Measurements from ENCODE around the gene ZNF578. TPM values are rescaled to one million over a fixed set of nuclear protein-coding genes. Genes with fewer than 3 reads are reported as not detected.
"Not testable (repeated sequence)": the region's sequence is repeated elsewhere in the genome, so short reads cannot be mapped to it uniquely, and the experiment has no call there.

Gene ZNF578
- total RNA-seq, 1 donor from 2014 or later = not detected

DNA sequence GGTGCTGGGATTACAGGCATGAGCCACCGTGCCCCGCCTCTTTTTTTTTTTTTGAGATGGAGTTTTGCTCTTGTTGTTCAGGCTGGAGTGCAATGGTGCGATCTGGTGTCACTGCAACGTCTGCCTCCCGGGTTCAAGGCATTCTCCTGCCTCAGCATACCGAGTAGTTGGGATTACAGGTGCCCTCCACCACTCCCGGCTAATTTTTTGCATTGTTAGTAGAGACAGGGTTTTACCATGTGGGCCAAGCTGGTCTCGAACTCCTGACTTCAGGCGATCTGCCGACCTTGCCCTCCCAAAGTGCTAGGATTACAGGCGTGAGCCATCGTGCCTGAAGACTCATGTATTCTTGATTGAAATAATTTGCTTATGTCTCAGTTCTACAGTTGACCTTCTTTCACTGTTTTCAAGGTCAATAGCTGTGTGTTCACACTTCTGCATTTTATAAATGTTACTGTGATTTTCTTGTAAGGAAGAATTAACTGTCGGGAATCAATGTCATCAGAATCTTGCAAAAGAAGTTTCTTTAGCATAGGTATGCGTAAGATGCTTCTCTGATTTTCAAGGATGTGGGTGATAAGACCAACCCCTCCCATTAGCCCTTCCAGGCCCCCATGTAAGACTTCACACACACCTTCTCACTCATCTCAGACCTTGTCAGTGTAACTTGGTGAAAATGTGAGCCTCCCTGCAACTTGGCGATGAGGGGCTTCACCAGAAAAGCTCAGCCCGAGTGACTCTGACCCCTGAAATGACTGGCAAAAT lies 104.1 kb downstream of the ZNF578 start:
- DNase-seq (ENCODE audit: low spot score) (no peak), ATAC-seq (no peak)

GRCh38 chr19:52558732-52559445 lies 105.5 kb downstream of the ZNF578 start:
- not testable (repeated sequence) for ATAC-seq; DNase-seq (ENCODE audit: low spot score)

- DNase-seq (ENCODE audit: low spot score); ATAC-seq: not testable (repeated sequence)
Measured at GRCh38 chr19:52561611-52562010, 108.3 kb downstream of the ZNF578 start.

Other genes starting within 250 kb of the ZNF578 start
- gene ZNF766, start 184.0 kb upstream of the ZNF578 start, total RNA-seq = 5.5 TPM
- gene ZNF480, start 156.4 kb upstream of the ZNF578 start, total RNA-seq = 4.6 TPM
- not detected for gene ZNF610, start 117.3 kb upstream of the ZNF578 start, total RNA-seq
- gene ZNF880, start 83.6 kb upstream of the ZNF578 start, total RNA-seq = 0.70 TPM
- gene ZNF528, start 55.7 kb upstream of the ZNF578 start, total RNA-seq = 3.8 TPM
- not detected for gene ZNF534, start 24.4 kb upstream of the ZNF578 start, total RNA-seq
- 6.2 TPM for gene ZNF808, start 74.1 kb downstream of the ZNF578 start, total RNA-seq
- 4.1 TPM for gene ZNF701, start 116.7 kb downstream of the ZNF578 start, total RNA-seq
- 3.4 TPM for gene ZNF83, start 184.8 kb downstream of the ZNF578 start, total RNA-seq

Data from left lobe of liver (tissue), 2 donors.